SK-N-SH (cell line): Measurements from ENCODE around the gene THSD4. TPM values are rescaled to one million over a fixed set of nuclear protein-coding genes. Genes with fewer than 3 reads are reported as not detected.

Source experiments
- CTCF ChIA-PET: fragments of 300-600, 350-600 bp; formaldehyde crosslinking; extraction: SDS; loops from one replicate; lab custom pipeline; 2021; lab: Yijun Ruan, JAX
- POLR2A ChIA-PET: fragments of 350-600 bp; sonication (Branson Sonifier 250); formaldehyde crosslinking; extraction: SDS; loops from one replicate; lab custom pipeline; 2020; ENCODE audit warnings: antibody characterized with exemption, inconsistent platforms; lab: Yijun Ruan, JAX
- DNase-seq: peaks from one replicate; pipeline ENCODE4 v3.0.0; 2012
- H2AFZ ChIP-seq: fragments of 200-600 bp; sonication (generic); 2 replicates; pipeline ENCODE4 v1.8.1; 2016; ENCODE audit warnings: antibody characterized with exemption, mild to moderate bottlenecking, low read depth
- H3F3A ChIP-seq: fragments of 200-600 bp; sonication (generic); replicated peaks from 2 replicates; pipeline ENCODE3; 2016; ENCODE audit warnings: antibody characterized with exemption, mild to moderate bottlenecking; ENCODE audit not compliant: insufficient read depth
- H3K27ac ChIP-seq, 2 experiments: fragments of 200-500 bp in 1 of 2; fragments of 200-600 bp in 1 of 2; sonication (Bioruptor generic) in 1 of 2; sonication (generic), shearing (Covaris generic) in 1 of 2; 2 replicates each; pipeline versions ENCODE4 v1.5.1 to v1.6.1; 2014 to 2016; ENCODE audit warnings: low read depth in 2 of 2, inconsistent platforms in 1 of 2, low read length in 1 of 2, mild to moderate bottlenecking in 1 of 2, mixed read lengths in 1 of 2
- H3K27me3 ChIP-seq: fragments of 200-600 bp; sonication (generic), shearing (Covaris generic); 2 replicates; pipeline ENCODE4 v1.6.1; 2016; ENCODE audit warnings: mixed run types; ENCODE audit not compliant: insufficient read depth
- H3K36me3 ChIP-seq, 2 experiments: fragments of 200-500 bp in 1 of 2; fragments of 200-600 bp in 1 of 2; sonication (Bioruptor generic) in 1 of 2; sonication (generic) in 1 of 2; replicated peaks in 1 of 2; 2 replicates each; pipeline versions ENCODE3 to v1.5.1; 2014 to 2016; ENCODE audit warnings: low read length in 1 of 2, mild to moderate bottlenecking in 1 of 2; ENCODE audit not compliant: insufficient read depth in 2 of 2, control insufficient read depth in 1 of 2
- H3K4me1 ChIP-seq, 2 experiments: fragments of 200-500 bp in 1 of 2; fragments of 200-600 bp in 1 of 2; sonication (Bioruptor generic) in 1 of 2; sonication (generic), shearing (Covaris generic) in 1 of 2; 2 replicates each; pipeline versions ENCODE4 v1.5.1 to v1.6.1; 2014 to 2016; ENCODE audit warnings: low read depth in 1 of 2, low read length in 1 of 2, mixed run types in 1 of 2; ENCODE audit not compliant: insufficient read depth in 2 of 2, control insufficient read depth in 1 of 2
- H3K4me2 ChIP-seq: fragments of 200-600 bp; sonication (generic), shearing (Covaris generic); 2 replicates; pipeline ENCODE4 v1.6.1; 2017; ENCODE audit warnings: mixed run types
- H3K4me3 ChIP-seq, 2 experiments: fragments of 200-500 bp in 1 of 2; fragments of 200-600 bp in 1 of 2; sonication (Bioruptor generic) in 1 of 2; sonication (generic), shearing (Covaris generic) in 1 of 2; 2 replicates each; pipeline versions ENCODE4 v1.5.1 to v1.8.1; 2014 to 2016; ENCODE audit warnings: low read depth in 2 of 2, inconsistent platforms in 1 of 2, low read length in 1 of 2, mild to moderate bottlenecking in 1 of 2, mixed read lengths in 1 of 2, moderate library complexity in 1 of 2
- H3K79me2 ChIP-seq: fragments of 200-600 bp; sonication (generic); 2 replicates; pipeline ENCODE4 v1.8.1; 2017; ENCODE audit warnings: mild to moderate bottlenecking; ENCODE audit not compliant: insufficient read depth
- H3K9ac ChIP-seq: fragments of 200-600 bp; sonication (generic); 2 replicates; pipeline ENCODE4 v1.6.1; 2017; ENCODE audit warnings: mixed run types
- H3K9me2 ChIP-seq: fragments of 200-600 bp; sonication (generic); 2 replicates; pipeline ENCODE4 v1.6.1; 2017; ENCODE audit warnings: mixed run types
- H3K9me3 ChIP-seq: fragments of 200-600 bp; sonication (generic); 2 replicates; pipeline ENCODE4 v1.6.1; 2017; ENCODE audit warnings: mixed run types, mild to moderate bottlenecking, moderate library complexity
- H4K20me1 ChIP-seq: fragments of 200-600 bp; sonication (generic); 2 replicates; pipeline ENCODE4 v1.6.1; 2017; ENCODE audit warnings: mild to moderate bottlenecking, mixed run types; ENCODE audit not compliant: insufficient read depth
- CHD2 ChIP-seq: fragments of 150-350 bp; IDR thresholded peaks from 2 replicates; pipeline ENCODE4 v1.6.1; 2018; ENCODE audit warnings: low read length; ENCODE audit not compliant: partially characterized antibody
- CTCF ChIP-seq: fragments of 200-600 bp; sonication (generic); IDR thresholded peaks from 2 replicates; pipeline ENCODE4 v1.6.1; 2017; ENCODE audit warnings: antibody characterized with exemption, mild to moderate bottlenecking, moderate library complexity
- FOXJ3 ChIP-seq: sonication (generic); formaldehyde crosslinking; IDR thresholded peaks from 2 replicates; pipeline ENCODE4 v1.5.1; 2020; ENCODE audit warnings: mild to moderate bottlenecking, missing genetic modification reagents
- GABPA ChIP-seq: IDR thresholded peaks from 2 replicates; pipeline ENCODE4 v1.4.0; 2012; ENCODE audit warnings: low read depth, mild to moderate bottlenecking
- IRF3 ChIP-seq: fragments of 150-350 bp; IDR thresholded peaks from 2 replicates; pipeline ENCODE4 v1.6.1; 2016; ENCODE audit warnings: mild to moderate bottlenecking, low read depth, low read length
- JUND ChIP-seq: IDR thresholded peaks from 2 replicates; pipeline ENCODE4 v1.4.0; 2012
- MEF2A ChIP-seq: IDR thresholded peaks from 2 replicates; pipeline ENCODE4 v1.4.0; 2012; ENCODE audit warnings: low read depth, borderline replicate concordance
- MXI1 ChIP-seq: IDR thresholded peaks from 2 replicates; pipeline ENCODE4 v1.6.1; 2012; ENCODE audit warnings: mild to moderate bottlenecking, low read depth, low read length, improper control_type of control experiment
- NRF1 ChIP-seq: IDR thresholded peaks from 2 replicates; pipeline ENCODE4 v1.6.1; 2012; ENCODE audit warnings: low read depth, mild to moderate bottlenecking, low read length
- PBX3 ChIP-seq: IDR thresholded peaks from 2 replicates; pipeline ENCODE4; 2012
- POLR2AphosphoS5 ChIP-seq: IDR thresholded peaks from 2 replicates; pipeline ENCODE4 v1.6.1; 2012; ENCODE audit warnings: low read depth, low read length
- RCOR1 ChIP-seq: fragments of 150-350 bp; IDR thresholded peaks from 2 replicates; pipeline ENCODE4 v1.6.1; 2017; ENCODE audit warnings: antibody characterized with exemption, low read length
- REST ChIP-seq: IDR thresholded peaks from 2 replicates; pipeline ENCODE4 v1.6.1; 2012; ENCODE audit warnings: mild to moderate bottlenecking, low read depth, low read length, moderate library complexity
- RFX5 ChIP-seq: IDR thresholded peaks from 2 replicates; pipeline ENCODE4 v1.6.1; 2012; ENCODE audit warnings: mild to moderate bottlenecking, improper control_type of control experiment, low read length
- TAF1 ChIP-seq: IDR thresholded peaks from 2 replicates; pipeline ENCODE4 v1.6.1; 2012; ENCODE audit warnings: low read depth, mild to moderate bottlenecking, low read length, moderate library complexity, borderline replicate concordance
- TEAD4 ChIP-seq: IDR thresholded peaks from 2 replicates; pipeline ENCODE4 v1.4.0; 2012; ENCODE audit warnings: mild to moderate bottlenecking, borderline replicate concordance; ENCODE audit not compliant: insufficient read depth
- USF2 ChIP-seq: fragments of 150-350 bp; IDR thresholded peaks from 2 replicates; pipeline ENCODE4 v1.6.1; 2017; ENCODE audit warnings: antibody characterized with exemption, low read length, low read depth, borderline replicate concordance
- WGBS: methylation state at CpG from one replicate; pipeline ENCODE4 v1.1.6; 2017; ENCODE audit warnings: low lambda C conversion rate; 5-methylcytosine and 5-hydroxymethylcytosine counted together
- polyA plus RNA-seq, 3 experiments: library from polyadenylated mRNA; depleted of rRNA; stranded (reverse); fragments of >200 nt; gene quantifications; 2 replicates each; pipeline ENCODE4 v1.2.3, GENCODE V29; 2012

THSD4 gene
- polyA plus RNA-seq, 1 of the 3 experiments (the other 2 are of a cell fraction): 79.1 TPM

GRCh38 chr15:71194286-71194685 is 79.0 kb downstream of the THSD4 start:
- no peaks in the 10 kb centered on the region for H3K36me3 ChIP-seq
- no peak overlapping the region for H3K9ac ChIP-seq
- no peak overlapping the region for H3K4me2 ChIP-seq
- no peaks in the 10 kb centered on the region; a peak in 2 of 4 replicates for H3K4me1 ChIP-seq
- ChIA-PET POLR2A (no interaction called here), CTCF (no interaction called here)
- no peaks in the 10 kb centered on the region for H3K9me2 ChIP-seq
- H2AFZ ChIP-seq: no peak overlapping the region
- TF ChIP-seq CTCF (no peak), TAF1 (no peak), POLR2AphosphoS5 (no peak), REST (no peak), MEF2A (no peak), GABPA (no peak), JUND (no peak), TEAD4 (no peak), RFX5 (no peak), NRF1 (no peak), USF2 (no peak), RCOR1 (no peak), IRF3 (no peak), FOXJ3 (CRISPR knock-in tag) (no peak), MXI1 (no peak), PBX3 (no peak), CHD2 (no peak)
- peaks cover 8% of the 10 kb centered on the region; the same call in 1 of the 2 replicates for H3K79me2 ChIP-seq
- WGBS: 62% methylated on average over 4 of the region's 6 CpGs
- no peak overlapping the region for H3K4me3 ChIP-seq
- H3K27me3 ChIP-seq: no peaks in the 10 kb centered on the region
- no peaks in the 10 kb centered on the region for H3F3A ChIP-seq
- no peaks in the 10 kb centered on the region for H3K9me3 ChIP-seq
- H4K20me1 ChIP-seq: no peaks in the 10 kb centered on the region
- no peak overlapping the region for H3K27ac ChIP-seq
- no peak for DNase-seq
